Measurements from ENCODE around the gene PNCK. TPM values are rescaled to one million over a fixed set of nuclear protein-coding genes. Genes with fewer than 3 reads are reported as not detected.

Gene PNCK
- total RNA-seq, 1 donor from 2014 or later, result 1.4 TPM

DNA sequence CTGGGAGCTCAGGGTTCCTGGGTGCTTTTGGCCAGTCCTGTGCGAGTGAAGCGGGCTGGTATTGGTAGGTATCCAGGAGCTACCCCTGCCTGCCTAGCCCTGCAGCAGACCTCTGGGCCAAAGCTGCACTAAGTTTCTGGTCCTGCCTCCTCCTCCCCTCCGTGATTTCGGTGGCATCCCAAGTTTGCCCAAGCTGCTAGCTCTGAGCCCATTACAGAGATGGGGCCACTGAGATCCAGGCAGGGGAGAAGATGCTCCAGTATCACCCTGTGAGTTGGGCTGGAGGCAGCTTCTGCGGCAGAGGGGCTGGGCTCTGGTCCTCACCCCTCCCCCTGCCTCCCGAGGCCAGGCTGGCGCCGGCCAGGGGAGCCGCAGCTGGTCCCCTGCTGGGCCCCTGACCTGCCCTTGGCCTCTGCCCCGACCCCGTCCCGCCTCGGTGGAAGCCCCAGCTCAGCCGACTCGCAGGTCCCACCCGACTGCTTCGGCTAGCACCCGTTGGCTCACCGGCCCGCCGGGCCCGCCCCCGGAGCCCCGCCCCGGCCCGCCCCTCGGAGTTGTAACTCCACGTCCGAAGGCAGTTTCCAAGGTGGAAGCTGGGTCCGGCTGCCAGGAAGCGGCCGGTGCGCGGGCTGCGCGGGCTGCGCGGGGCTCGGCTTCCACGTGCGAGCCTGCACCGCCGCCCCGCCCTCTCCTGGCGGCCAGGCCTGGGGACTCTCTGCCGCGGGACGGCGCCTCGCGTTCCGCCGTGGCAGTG is 26.8 kb downstream of the PNCK start, which contains the start of gene DUSP9:
TSS of gene DUSP9 (plus strand) at position 584 of the 754 bp plus-strand sequence. CDS start 751 bp downstream, outside the sequence.
- intact Hi-C loops (cut with DNase I), result no loop called here
- peak in 1 of 2 donors; percentile 59 for DNase-seq (ENCODE audit: low spot score in 2 of 2)
- TF ChIP-seq, protein P1, sequence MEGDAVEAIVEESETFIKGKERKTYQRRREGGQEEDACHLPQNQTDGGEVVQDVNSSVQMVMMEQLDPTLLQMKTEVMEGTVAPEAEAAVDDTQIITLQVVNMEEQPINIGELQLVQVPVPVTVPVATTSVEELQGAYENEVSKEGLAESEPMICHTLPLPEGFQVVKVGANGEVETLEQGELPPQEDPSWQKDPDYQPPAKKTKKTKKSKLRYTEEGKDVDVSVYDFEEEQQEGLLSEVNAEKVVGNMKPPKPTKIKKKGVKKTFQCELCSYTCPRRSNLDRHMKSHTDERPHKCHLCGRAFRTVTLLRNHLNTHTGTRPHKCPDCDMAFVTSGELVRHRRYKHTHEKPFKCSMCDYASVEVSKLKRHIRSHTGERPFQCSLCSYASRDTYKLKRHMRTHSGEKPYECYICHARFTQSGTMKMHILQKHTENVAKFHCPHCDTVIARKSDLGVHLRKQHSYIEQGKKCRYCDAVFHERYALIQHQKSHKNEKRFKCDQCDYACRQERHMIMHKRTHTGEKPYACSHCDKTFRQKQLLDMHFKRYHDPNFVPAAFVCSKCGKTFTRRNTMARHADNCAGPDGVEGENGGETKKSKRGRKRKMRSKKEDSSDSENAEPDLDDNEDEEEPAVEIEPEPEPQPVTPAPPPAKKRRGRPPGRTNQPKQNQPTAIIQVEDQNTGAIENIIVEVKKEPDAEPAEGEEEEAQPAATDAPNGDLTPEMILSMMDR (IDR thresholded peaks at IDR 0.05), result no peak

DNA sequence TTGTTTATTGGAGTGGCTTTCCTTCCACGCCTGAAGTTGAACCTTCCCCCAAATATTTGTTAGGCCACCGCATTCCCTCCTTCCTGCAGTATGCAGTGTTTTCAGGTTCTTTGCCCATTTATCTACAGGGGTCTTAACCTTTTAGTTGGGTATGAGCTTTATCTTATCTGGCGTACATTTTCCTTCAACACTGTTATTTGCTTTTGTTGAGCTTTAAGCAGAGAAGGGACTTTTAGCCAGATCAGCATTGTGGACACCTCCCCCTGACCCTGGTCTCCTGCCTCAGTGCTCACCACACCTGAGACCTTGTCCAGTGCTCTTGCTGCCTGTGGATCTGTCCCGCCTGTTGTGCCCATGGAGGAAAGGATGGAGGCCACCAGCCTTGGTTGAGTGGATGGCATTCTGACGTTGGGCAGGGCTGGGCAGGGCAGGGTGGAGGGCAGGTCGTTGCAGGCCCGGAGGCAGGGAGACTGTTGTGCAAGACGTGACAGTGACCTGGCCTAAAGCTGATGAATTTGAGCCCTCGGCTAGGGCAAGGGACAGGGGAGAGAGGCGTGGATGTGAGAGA is 27.6 kb downstream of the PNCK start:
- no peaks in the 10 kb centered on the region for H3K9me3 ChIP-seq
- H3K4me3 ChIP-seq, result no peak overlapping the region
- intact Hi-C loops (cut with DNase I), result no loop called here
- H3K27ac ChIP-seq, result no peak overlapping the region
- H3K27me3 ChIP-seq, result peaks cover 14% of the 10 kb centered on the region
- TF ChIP-seq, protein P1 (IDR thresholded peaks at IDR 0.05), result no peak
- no peaks in the 10 kb centered on the region for H3K36me3 ChIP-seq
- peaks cover 0 to 4% of the 10 kb centered on the region in 2 donors for H3K4me1 ChIP-seq
- peak in 1 of 2 donors; percentile 43 for DNase-seq (ENCODE audit: low spot score in 2 of 2)

More for the DNA sequence above, 26.8 kb downstream of the PNCK start, which contains the start of gene DUSP9:
- Histone ChIP-seq H3K27ac (no peak within 1 kb of the TSS), H3K27me3 (peaks cover 14% of the 10 kb centered on the region), H3K4me3 (peak within 1 kb of the TSS; percentile 33 to 45), H3K9me3 (no peaks in the 10 kb centered on the region), H3K36me3 (no peaks in the 10 kb centered on the region), H3K4me1 (peaks cover 0 to 4% of the 10 kb centered on the region in 2 donors)

- Histone ChIP-seq H3K27me3 (peaks cover 14% of the 10 kb centered on the region), H3K9me3 (no peaks in the 10 kb centered on the region), H3K27ac (no peak overlapping the region), H3K36me3 (no peaks in the 10 kb centered on the region), H3K4me1 (peaks cover 0 to 4% of the 10 kb centered on the region in 2 donors), H3K4me3 (no peak overlapping the region)
- peak in 1 of 2 donors; percentile 41 for DNase-seq (ENCODE audit: low spot score in 2 of 2)
- intact Hi-C loops (cut with DNase I), result no loop called here
- TF ChIP-seq, protein P1 (IDR thresholded peaks at IDR 0.05), result no peak
Observed at GRCh38 chrX:153645151-153645550, 28.5 kb downstream of the PNCK start.

GRCh38 chrX:153644356-153645125 is 29.1 kb downstream of the PNCK start:
- H3K36me3 ChIP-seq, result no peaks in the 10 kb centered on the region
- H3K9me3 ChIP-seq, result no peaks in the 10 kb centered on the region
- DNase-seq (ENCODE audit: low spot score in 2 of 2), result peak in 1 of 2 donors; percentile 34
- H3K27me3 ChIP-seq, result peaks cover 14% of the 10 kb centered on the region
- no peak overlapping the region for H3K27ac ChIP-seq
- H3K4me1 ChIP-seq, result peaks cover 0 to 4% of the 10 kb centered on the region in 2 donors
- TF ChIP-seq, protein P1 (IDR thresholded peaks at IDR 0.05), result no peak
- no peak overlapping the region for H3K4me3 ChIP-seq
- intact Hi-C loops (cut with DNase I), result no loop called here

GRCh38 chrX:153643431-153644351 is 29.9 kb downstream of the PNCK start:
- H3K9me3 ChIP-seq, result no peaks in the 10 kb centered on the region

More at GRCh38 chrX:153643431-153644351, 29.9 kb downstream of the PNCK start:
- H3K27me3 ChIP-seq, result peaks cover 14% of the 10 kb centered on the region
- DNase-seq (ENCODE audit: low spot score in 2 of 2), result peak in 1 of 2 donors; percentile 39
- H3K4me3 ChIP-seq, result peak overlapping the region in 1 of 2 donors; percentile 16
- TF ChIP-seq, protein P1 (IDR thresholded peaks at IDR 0.05), result no peak
- H3K27ac ChIP-seq, result no peak overlapping the region
- intact Hi-C loops (cut with DNase I), result no loop called here
- no peaks in the 10 kb centered on the region for H3K36me3 ChIP-seq
- H3K4me1 ChIP-seq, result peaks cover 0 to 4% of the 10 kb centered on the region in 2 donors

All from ascending aorta (tissue), 2 donors.